Stomach (tissue), 9 donors: ENCODE measurements around the gene PCBP3. TPM values are rescaled to one million over a fixed set of nuclear protein-coding genes. Genes with fewer than 3 reads are reported as not detected.

ENCODE experiments used
- DNase-seq, 2 donors: peaks; one replicate each; pipeline versions ENCODE4 v3.0.0 to v3.0.0-alpha.2; 2013 to 2019
- H3K27ac ChIP-seq, 5 donors: fragments of 200-600 bp in 4 of 5; sonication (generic) in 4 of 5; one replicate each; pipeline ENCODE4 v1.5.1; 2013 to 2019; ENCODE audit warnings: mild to moderate bottlenecking in 1 of 5, moderate library complexity in 1 of 5
- H3K27me3 ChIP-seq, 3 donors: fragments of 200-600 bp; sonication (generic); one replicate each; pipeline ENCODE4 v1.5.1; 2017 to 2019; ENCODE audit warnings: mixed run types in 1 of 3
- H3K36me3 ChIP-seq, 4 donors: fragments of 200-600 bp; sonication (generic); 1 replicate in 3 of 4; 2 replicates in 1 of 4; pipeline ENCODE4 v1.5.1; 2016 to 2019
- H3K4me1 ChIP-seq, 4 donors: fragments of 200-600 bp; sonication (generic); one replicate each; pipeline ENCODE4 v1.5.1; 2016 to 2019
- H3K4me3 ChIP-seq, 4 donors: fragments of 200-600 bp; sonication (generic) in 3 of 4; one replicate each; pipeline ENCODE4 v1.5.1; 2016 to 2019; ENCODE audit warnings: mild to moderate bottlenecking in 1 of 4
- H3K9me3 ChIP-seq, 4 donors: fragments of 200-600 bp; sonication (generic); one replicate each; pipeline ENCODE4 v1.5.1; 2016 to 2019
- EP300 ChIP-seq: sonication (generic); formaldehyde crosslinking; IDR thresholded peaks from one replicate; pipeline ENCODE4 v1.6.1; 2017; ENCODE audit warnings: antibody characterized with exemption
- POLR2A ChIP-seq, 4 donors: fragments of 450-650 bp; IDR thresholded peaks; one replicate each; pipeline ENCODE4 v1.6.1; 2016; ENCODE audit warnings: antibody characterized with exemption in 4 of 4, control low read depth in 2 of 4, mild to moderate bottlenecking in 1 of 4, moderate library complexity in 1 of 4
- POLR2AphosphoS5 ChIP-seq, 3 donors: sonication (generic); formaldehyde crosslinking; IDR thresholded peaks; one replicate each; pipeline ENCODE4 v1.6.1; 2016; ENCODE audit warnings: antibody characterized with exemption in 3 of 3
- WGBS, 5 donors: extraction: QIAGEN DNeasy Blood & Tissue Kit in 3 of 5; methylation state at CpG; one replicate each; pipeline versions ENCODE4 v1.1.5 to v1.1.7; 2013 to 2018; 5-methylcytosine and 5-hydroxymethylcytosine counted together
- intact Hi-C: fragments of 100-400 bp; cut with DNase I; formaldehyde crosslinking; loops from one replicate; pipeline ENCODE4 v1.15.1; 2023; ENCODE audit warnings: low total_unique reads
- polyA plus RNA-seq, 3 donors: library from polyadenylated mRNA; stranded (reverse); fragments of 200-250 nt; gene quantifications; one replicate each; pipeline ENCODE4 v1.2.3, GENCODE V29; 2013
- total RNA-seq, 5 donors: library from RNA; depleted of rRNA; stranded (reverse); fragments of >200 nt; gene quantifications; one replicate each; pipeline versions ENCODE4 v1.1.0 to v1.2.3, GENCODE V29; 2014 to 2016
- TF ChIP-seq, protein P1 (sequence below), 7 experiments: fragments of 450-650 bp in 4 of 7; fragments of 200-600 bp in 3 of 7; sonication (generic) in 3 of 7; IDR thresholded peaks; one replicate each; pipeline ENCODE4 v1.5.1; 2016 to 2019; ENCODE audit warnings: antibody characterized with exemption in 7 of 7, control low read depth in 2 of 7, mild to moderate bottlenecking in 1 of 7
- donor health status: healthy with polysubstance abuse.
- donor health status: Bipolar disorder and iron deficiency.
- donor health status: healthy.

Gene PCBP3
- total and polyA plus RNA-seq, 8 donors, result 1.8 to 10.9 (median 3.3) TPM; not detected in 3

DNA sequence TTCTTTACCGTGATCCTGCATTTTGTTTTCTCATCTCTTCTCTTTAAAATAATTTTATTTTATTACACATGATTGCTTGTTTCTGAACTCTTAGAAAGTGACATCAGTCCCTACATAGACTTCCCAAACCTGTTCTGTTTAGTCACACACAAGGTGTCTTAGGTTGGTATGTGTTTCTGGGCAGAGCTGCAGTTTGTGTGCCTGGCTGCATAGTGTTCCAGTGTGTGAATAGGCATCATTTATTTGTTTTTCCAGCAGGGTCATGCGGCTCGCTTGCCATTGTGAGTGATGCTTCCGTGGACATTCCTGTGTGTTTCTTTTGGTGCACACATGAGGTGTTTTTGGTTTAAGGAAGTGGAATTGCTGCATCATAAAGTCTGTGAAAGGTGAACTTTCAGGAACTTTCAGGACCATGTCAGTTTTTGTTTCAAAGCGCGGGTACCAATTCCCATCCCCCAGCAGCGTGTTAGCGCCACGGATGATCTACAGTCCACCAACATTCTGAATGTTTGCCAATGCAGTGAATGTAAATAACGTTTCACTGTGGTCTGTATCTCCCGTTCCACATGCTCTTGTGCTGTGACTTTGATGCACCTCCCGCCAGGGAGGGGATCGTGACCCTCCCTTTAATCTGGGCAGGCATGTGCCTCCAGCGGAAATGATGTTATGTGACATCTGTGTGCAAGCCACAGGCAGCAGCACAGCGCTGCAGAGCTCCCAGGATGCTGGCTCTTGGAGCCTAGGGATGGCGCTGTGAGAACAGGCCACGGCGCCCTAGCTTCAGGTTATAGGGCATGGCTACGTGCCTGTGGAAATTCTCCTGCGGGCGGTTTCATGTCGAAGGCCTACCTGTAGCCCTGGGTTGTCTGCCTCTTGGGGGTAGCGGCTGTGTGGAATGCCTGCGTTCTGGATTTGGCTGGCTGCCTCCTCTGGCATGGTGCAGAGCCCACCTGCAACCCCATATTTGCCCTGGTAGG is 193.5 kb downstream of the PCBP3 start:
- no peaks in the 10 kb centered on the region for H3K36me3 ChIP-seq
- 79 to 88% (median 81%) methylated on average over 22 to 24 of the region's 24 CpGs for whole genome bisulfite sequencing, 5 donors
- TF ChIP-seq, protein P1, sequence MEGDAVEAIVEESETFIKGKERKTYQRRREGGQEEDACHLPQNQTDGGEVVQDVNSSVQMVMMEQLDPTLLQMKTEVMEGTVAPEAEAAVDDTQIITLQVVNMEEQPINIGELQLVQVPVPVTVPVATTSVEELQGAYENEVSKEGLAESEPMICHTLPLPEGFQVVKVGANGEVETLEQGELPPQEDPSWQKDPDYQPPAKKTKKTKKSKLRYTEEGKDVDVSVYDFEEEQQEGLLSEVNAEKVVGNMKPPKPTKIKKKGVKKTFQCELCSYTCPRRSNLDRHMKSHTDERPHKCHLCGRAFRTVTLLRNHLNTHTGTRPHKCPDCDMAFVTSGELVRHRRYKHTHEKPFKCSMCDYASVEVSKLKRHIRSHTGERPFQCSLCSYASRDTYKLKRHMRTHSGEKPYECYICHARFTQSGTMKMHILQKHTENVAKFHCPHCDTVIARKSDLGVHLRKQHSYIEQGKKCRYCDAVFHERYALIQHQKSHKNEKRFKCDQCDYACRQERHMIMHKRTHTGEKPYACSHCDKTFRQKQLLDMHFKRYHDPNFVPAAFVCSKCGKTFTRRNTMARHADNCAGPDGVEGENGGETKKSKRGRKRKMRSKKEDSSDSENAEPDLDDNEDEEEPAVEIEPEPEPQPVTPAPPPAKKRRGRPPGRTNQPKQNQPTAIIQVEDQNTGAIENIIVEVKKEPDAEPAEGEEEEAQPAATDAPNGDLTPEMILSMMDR (IDR thresholded peaks at IDR 0.05), result no peak
- no peak for TF ChIP-seq POLR2A (IDR thresholded peaks at IDR 0.05)
- no peak for TF ChIP-seq EP300
- TF ChIP-seq POLR2AphosphoS5 (IDR thresholded peaks at IDR 0.05), result no peak
- no peaks in the 10 kb centered on the region for H3K27me3 ChIP-seq
- no peak for DNase-seq
- intact Hi-C loops, result no loop called here
- H3K4me1 ChIP-seq, result no peaks in the 10 kb centered on the region
- no peak overlapping the region for H3K4me3 ChIP-seq
- H3K27ac ChIP-seq, result no peak overlapping the region
- H3K9me3 ChIP-seq, result peaks cover 0 to 17% (median 14%) of the 10 kb centered on the region in 4 donors

DNA sequence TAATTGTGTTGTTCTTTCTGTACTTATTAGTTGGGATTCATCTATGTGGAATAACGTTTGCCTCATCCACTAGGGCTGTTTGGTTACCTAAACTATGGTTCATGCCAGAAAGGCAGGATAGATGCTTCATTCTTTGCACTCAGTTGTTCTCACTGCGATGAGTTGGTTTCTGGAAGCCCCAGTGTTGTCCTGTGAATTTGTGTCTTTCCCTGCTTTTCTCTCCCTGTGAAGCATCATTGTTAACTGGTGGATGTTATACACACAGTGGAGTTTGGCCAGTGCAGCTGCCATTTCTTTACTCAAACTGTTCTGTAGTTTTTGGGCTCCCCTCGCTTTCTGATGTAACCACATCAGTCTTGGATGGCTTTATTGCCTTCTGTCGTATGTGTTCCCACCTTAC is 194.4 kb downstream of the PCBP3 start:
- 73 to 83% (median 75%) methylated on average over 4 of the region's 4 CpGs for WGBS, 5 donors
- no peaks in the 10 kb centered on the region for H3K36me3 ChIP-seq
- no peaks in the 10 kb centered on the region for H3K4me1 ChIP-seq
- TF ChIP-seq, protein P1 (IDR thresholded peaks at IDR 0.05), result no peak
- TF ChIP-seq EP300, result no peak
- TF ChIP-seq POLR2AphosphoS5 (IDR thresholded peaks at IDR 0.05), result no peak
- TF ChIP-seq POLR2A (IDR thresholded peaks at IDR 0.05), result no peak
- no peak overlapping the region for H3K4me3 ChIP-seq
- no peak for DNase-seq
- no peaks in the 10 kb centered on the region for H3K27me3 ChIP-seq
- peaks cover 0 to 20% (median 15%) of the 10 kb centered on the region in 4 donors for H3K9me3 ChIP-seq
- intact Hi-C loops, result no loop called here
- no peak overlapping the region for H3K27ac ChIP-seq

DNA sequence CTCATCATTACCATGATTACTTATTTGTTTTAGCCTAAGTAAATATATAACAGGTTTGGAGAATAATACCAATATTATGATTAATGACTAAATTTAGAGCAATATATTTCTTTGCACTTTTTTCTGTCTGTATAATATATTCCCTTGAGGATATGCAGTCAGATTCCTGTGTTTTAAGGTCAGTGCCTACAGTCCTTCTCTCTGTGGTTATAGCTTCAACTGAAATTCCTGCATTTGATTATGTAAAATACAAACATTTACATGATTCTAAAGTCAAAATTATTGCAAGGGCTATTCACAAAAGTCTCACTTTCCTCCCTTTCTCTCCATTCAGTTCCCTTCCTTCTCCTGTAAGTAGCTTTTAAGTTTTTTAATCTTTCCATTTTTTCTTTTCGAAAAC is 195.1 kb downstream of the PCBP3 start:
- H3K27ac ChIP-seq, result no peak overlapping the region
- 90 to 97% (median 96%) methylated on average over 1 of the region's 1 CpG for WGBS, 5 donors
- H3K4me1 ChIP-seq, result no peaks in the 10 kb centered on the region
- H3K36me3 ChIP-seq, result no peaks in the 10 kb centered on the region
- DNase-seq, result no peak
- TF ChIP-seq POLR2A (IDR thresholded peaks at IDR 0.05), result no peak
- TF ChIP-seq, protein P1 (IDR thresholded peaks at IDR 0.05), result no peak
- TF ChIP-seq EP300, result no peak
- TF ChIP-seq POLR2AphosphoS5 (IDR thresholded peaks at IDR 0.05), result no peak
- H3K9me3 ChIP-seq, result peaks cover 0 to 20% (median 15%) of the 10 kb centered on the region in 4 donors
- no peak overlapping the region for H3K4me3 ChIP-seq
- intact Hi-C loops, result no loop called here
- H3K27me3 ChIP-seq, result no peaks in the 10 kb centered on the region

DNA sequence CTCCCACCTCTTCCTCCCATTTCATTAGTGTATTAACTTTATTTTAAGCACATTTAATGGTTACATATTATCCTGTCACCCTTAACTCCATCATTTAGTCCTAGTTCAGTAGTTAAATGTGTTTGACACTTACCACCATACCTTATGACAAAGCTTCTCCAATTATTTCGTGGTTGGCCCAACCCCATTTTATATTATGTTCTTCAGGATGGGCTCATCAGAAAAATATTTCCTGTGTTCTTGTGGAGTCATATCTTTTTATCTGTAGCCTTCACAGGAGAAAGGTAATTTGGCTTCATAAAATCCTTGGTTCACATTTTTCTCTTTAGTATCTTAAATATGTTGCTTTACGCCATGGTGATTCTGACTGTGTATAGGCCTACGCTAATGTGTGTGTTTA is 195.7 kb downstream of the PCBP3 start:
- H3K36me3 ChIP-seq, result no peaks in the 10 kb centered on the region
- DNase-seq, result no peak
- intact Hi-C loops, result no loop called here
- H3K9me3 ChIP-seq, result peaks cover 0 to 20% (median 15%) of the 10 kb centered on the region in 4 donors
- no peak overlapping the region for H3K4me3 ChIP-seq
- no peaks in the 10 kb centered on the region for H3K27me3 ChIP-seq
- TF ChIP-seq, protein P1 (IDR thresholded peaks at IDR 0.05), result no peak
- TF ChIP-seq POLR2AphosphoS5 (IDR thresholded peaks at IDR 0.05) (no peak), POLR2A (IDR thresholded peaks at IDR 0.05) (no peak), EP300 (no peak)
- H3K27ac ChIP-seq, result no peak overlapping the region
- H3K4me1 ChIP-seq, result no peaks in the 10 kb centered on the region
- 80 to 93% (median 91%) methylated on average over 3 of the region's 3 CpGs for WGBS, 5 donors
